Transverse colon (tissue), 4 donors: ENCODE measurements around the gene MYO9A.

ENCODE experiments used
- CTCF ChIP-seq, 5 experiments: fragments of 200-600 bp in 3 of 5; fragments of 450-650 bp in 2 of 5; sonication (generic) in 3 of 5; IDR thresholded peaks; 1 replicate in 2 of 5; 2 replicates in 3 of 5; pipeline ENCODE4 v1.5.1; 2016 to 2017; ENCODE audit warnings: antibody characterized with exemption in 5 of 5, inconsistent platforms in 3 of 5, mild to moderate bottlenecking in 2 of 5, moderate library complexity in 1 of 5
- EP300 ChIP-seq: sonication (generic); formaldehyde crosslinking; IDR thresholded peaks from one replicate; pipeline ENCODE4 v1.6.1; 2017; ENCODE audit warnings: antibody characterized with exemption, low read depth
- POLR2AphosphoS5 ChIP-seq, 3 donors: sonication (generic); formaldehyde crosslinking; IDR thresholded peaks; one replicate each; pipeline ENCODE4 v1.6.1; 2016; ENCODE audit warnings: antibody characterized with exemption in 3 of 3

- TF ChIP-seq POLR2AphosphoS5 (IDR thresholded peaks at IDR 0.05) = no peak
- TF ChIP-seq CTCF (IDR thresholded peaks at IDR 0.05) = no peak
- TF ChIP-seq EP300 = no peak
Observed at GRCh38 chr15:72086920-72087648, 30.9 kb downstream of the MYO9A start.
